Bronchial epithelial cell (primary cell): ENCODE data around the gene OR6V1. TPM values are rescaled to one million over a fixed set of nuclear protein-coding genes. Genes with fewer than 3 reads are reported as not detected.

ENCODE experiments used
- DNase-seq: peaks from one replicate; pipeline ENCODE4 v3.0.0-alpha.2; 2010; ENCODE audit warnings: low read depth
- FAIRE-seq: peaks from 2 replicates; lab custom pipeline; 2011; peaks lifted over from hg19 to GRCh38; lab: Jason Lieb, UNC
- H3K27me3 ChIP-seq: 2 replicates; pipeline ENCODE4 v1.5.1; 2011; ENCODE audit warnings: low read length; ENCODE audit not compliant: control insufficient read depth, insufficient read depth
- H3K36me3 ChIP-seq: 2 replicates; pipeline ENCODE4 v1.5.1; 2011; ENCODE audit warnings: low read length; ENCODE audit not compliant: control insufficient read depth, insufficient read depth
- H3K4me3 ChIP-seq: 2 replicates; pipeline ENCODE4 v1.5.1; 2011; ENCODE audit warnings: mild to moderate bottlenecking, low read depth, low read length, control low read depth
- CTCF ChIP-seq: IDR thresholded peaks from 2 replicates; pipeline ENCODE4 v1.5.1; 2011; ENCODE audit warnings: mild to moderate bottlenecking, moderate library complexity, low read length, control low read depth, inconsistent platforms; ENCODE audit not compliant: insufficient read depth, severe bottlenecking
- total RNA-seq: library from RNA; depleted of rRNA; stranded (reverse); fragments of >200 nt; gene quantifications from 2 replicates; pipeline ENCODE4 v1.2.1, GENCODE V29; 2014

OR6V1 gene
- not detected in 2 replicates for total RNA-seq

DNA sequence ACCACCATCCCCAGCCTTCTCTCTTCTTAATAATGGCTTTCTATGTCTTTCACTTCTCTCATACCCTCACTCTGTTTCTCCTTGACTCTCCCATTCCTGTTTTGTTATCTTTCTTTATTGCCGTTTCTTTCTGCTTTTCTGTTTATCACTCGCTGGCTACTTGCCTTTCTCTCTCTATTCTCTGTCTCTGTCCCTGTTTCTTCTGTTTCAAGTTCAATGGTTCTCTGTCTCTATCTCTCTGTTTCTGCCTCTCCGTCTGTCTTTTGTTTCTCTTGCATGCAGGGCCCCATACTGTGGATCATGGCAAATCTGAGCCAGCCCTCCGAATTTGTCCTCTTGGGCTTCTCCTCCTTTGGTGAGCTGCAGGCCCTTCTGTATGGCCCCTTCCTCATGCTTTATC, at the start of gene OR6V1:
TSS of gene OR6V1 (plus strand) at position 301 of the 400 bp plus-strand sequence. CDS start at position 301, 0 bp downstream.
- no peaks in the 10 kb centered on the region for H3K36me3 ChIP-seq
- no peak for TF ChIP-seq CTCF
- no peak for FAIRE-seq

DNA sequence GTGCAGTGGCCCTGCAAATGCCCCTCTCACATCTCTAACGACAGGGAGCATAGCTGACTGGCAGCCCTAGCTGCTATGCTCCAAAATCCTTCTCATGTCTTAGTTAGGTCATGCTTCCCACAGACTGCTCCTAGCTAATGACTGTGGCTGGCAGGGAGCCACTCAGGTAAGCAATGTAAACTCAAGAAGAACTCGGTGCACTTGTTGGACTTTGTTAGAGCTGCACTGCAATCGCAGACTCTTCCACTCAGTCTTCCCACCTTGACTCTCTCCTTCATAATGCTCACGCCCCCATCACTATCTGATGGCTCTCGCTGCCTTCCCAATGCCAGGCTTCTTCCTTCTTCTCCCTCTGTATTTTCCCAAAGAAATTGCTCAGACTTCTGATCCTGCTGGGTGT, 49.2 kb upstream of the OR6V1 start:
- TF ChIP-seq CTCF: no peak
- DNase-seq: peak; percentile 8

More for the DNA sequence above, at the start of gene OR6V1:
- no peak for DNase-seq
- Histone ChIP-seq H3K27me3 (no peaks in the 10 kb centered on the region), H3K4me3 (no peak within 1 kb of the TSS)

GRCh38 chr7:143003393-143004051, 48.6 kb upstream of the OR6V1 start:
- peak; percentile 59 for TF ChIP-seq CTCF
- DNase-seq: peak; percentile 56
- Histone ChIP-seq H3K27me3 (no peaks in the 10 kb centered on the region), H3K4me3 (no peak overlapping the region), H3K36me3 (no peaks in the 10 kb centered on the region)
- peak; percentile 70 for FAIRE-seq

More for the DNA sequence above, 49.2 kb upstream of the OR6V1 start:
- FAIRE-seq: no peak
- no peaks in the 10 kb centered on the region for H3K27me3 ChIP-seq
- no peaks in the 10 kb centered on the region for H3K36me3 ChIP-seq
- H3K4me3 ChIP-seq: no peak overlapping the region

GRCh38 chr7:143005632-143006260, 46.4 kb upstream of the OR6V1 start:
- no peaks in the 10 kb centered on the region for H3K36me3 ChIP-seq
- TF ChIP-seq CTCF: no peak
- DNase-seq: no peak
- no peak for FAIRE-seq
- no peak overlapping the region for H3K4me3 ChIP-seq
- no peaks in the 10 kb centered on the region for H3K27me3 ChIP-seq

- peak; percentile 89 for TF ChIP-seq CTCF
- peak; percentile 47 for DNase-seq
- Histone ChIP-seq H3K4me3 (no peak overlapping the region), H3K27me3 (no peaks in the 10 kb centered on the region), H3K36me3 (no peaks in the 10 kb centered on the region)
- FAIRE-seq: no peak
Observed at GRCh38 chr7:143008007-143008901, 43.9 kb upstream of the OR6V1 start.
